ENCODE measurements around the gene DAAM1. TPM values are rescaled to one million over a fixed set of nuclear protein-coding genes. Genes with fewer than 3 reads are reported as not detected.

DAAM1 gene
- total RNA-seq, 1 experiment from 2014 or later = 30.4 TPM

DNA sequence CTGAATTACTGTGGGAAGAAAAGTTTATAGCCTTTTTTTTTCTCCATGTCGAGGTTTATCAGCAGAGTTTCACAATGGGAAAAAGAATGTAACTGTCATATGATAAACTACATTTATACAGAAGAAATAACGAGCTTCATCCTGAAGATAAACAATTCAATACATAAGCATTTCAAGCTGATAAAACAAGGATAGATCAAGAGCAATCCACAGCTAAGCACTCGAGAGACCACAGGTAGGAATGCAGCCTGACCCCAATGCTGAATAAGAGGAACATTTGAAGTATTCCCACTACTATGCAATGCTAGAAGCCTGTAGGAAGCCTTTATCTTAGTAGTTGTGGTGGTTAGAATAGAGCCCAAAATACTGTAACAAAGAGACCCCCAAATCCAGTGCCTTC, 32.6 kb upstream of the DAAM1 start:
- DNase-seq (ENCODE audit: low spot score) (no peak), ATAC-seq (no peak)
- TF ChIP-seq NR1H2 (CRISPR knock-in tag; IDR thresholded peaks at IDR 0.05) (no peak), NFYB (CRISPR knock-in tag; conservative IDR thresholded peaks at IDR 0.05; ENCODE audit: low read depth) (no peak), ATF1 (CRISPR knock-in tag; IDR thresholded peaks at IDR 0.05) (no peak), SMAD4 (CRISPR knock-in tag; IDR thresholded peaks at IDR 0.05) (no peak), PRRX2 (CRISPR knock-in tag; IDR thresholded peaks at IDR 0.05) (no peak), FOXP1 (CRISPR knock-in tag; IDR thresholded peaks at IDR 0.05; ENCODE audit: borderline replicate concordance) (no peak), ZNF219 (CRISPR knock-in tag; IDR thresholded peaks at IDR 0.05; ENCODE audit: borderline replicate concordance) (no peak)
- TF ChIP-seq, protein P1, sequence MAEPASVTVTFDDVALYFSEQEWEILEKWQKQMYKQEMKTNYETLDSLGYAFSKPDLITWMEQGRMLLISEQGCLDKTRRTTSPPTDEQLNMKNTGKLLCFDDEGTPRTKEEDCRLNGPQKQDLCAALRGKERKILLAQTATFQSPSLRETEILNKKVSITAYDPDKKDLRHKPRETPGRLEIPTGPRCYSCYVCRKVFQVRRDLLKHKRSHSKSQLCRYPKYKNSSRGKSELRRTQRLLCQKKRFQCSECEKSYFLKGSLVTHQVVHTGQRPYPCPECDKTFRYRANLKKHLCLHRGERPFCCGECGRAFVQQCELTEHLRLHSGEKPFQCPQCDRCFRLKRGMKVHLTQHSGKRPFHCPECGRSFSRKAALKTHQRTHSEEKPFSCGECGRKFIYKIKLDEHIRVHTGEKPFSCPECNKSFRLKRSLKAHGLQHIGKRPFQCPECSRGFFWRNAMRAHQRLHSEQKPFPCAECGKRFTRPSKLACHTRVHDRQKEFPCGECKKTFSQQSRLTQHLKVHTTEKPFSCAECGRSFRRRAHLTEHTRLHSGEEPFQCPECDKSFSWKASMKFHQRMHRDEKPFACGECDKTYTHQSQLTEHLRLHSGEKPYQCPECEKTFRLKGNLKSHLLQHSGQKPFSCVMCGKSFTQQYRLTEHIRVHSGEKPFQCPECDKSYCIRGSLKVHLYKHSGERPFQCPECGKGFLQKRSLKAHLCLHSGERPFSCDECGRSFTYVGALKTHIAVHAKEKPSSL (CRISPR knock-in tag; conservative IDR thresholded peaks at IDR 0.05) = no peak
- TF ChIP-seq, protein P2, sequence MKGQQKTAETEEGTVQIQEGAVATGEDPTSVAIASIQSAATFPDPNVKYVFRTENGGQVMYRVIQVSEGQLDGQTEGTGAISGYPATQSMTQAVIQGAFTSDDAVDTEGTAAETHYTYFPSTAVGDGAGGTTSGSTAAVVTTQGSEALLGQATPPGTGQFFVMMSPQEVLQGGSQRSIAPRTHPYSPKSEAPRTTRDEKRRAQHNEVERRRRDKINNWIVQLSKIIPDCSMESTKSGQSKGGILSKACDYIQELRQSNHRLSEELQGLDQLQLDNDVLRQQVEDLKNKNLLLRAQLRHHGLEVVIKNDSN (CRISPR knock-in tag; IDR thresholded peaks at IDR 0.05) = no peak
- CTCF ChIA-PET = no interaction called here
- peaks cover 11% of the 10 kb centered on the region for H3K4me1 Mint-ChIP-seq
- no peaks in the 10 kb centered on the region for H3K36me3 Mint-ChIP-seq
- H3K4me3 Mint-ChIP-seq = no peak overlapping the region
- no peaks in the 10 kb centered on the region for H3K27me3 Mint-ChIP-seq (ENCODE audit: low read depth)
- POLR2A ChIA-PET = no interaction called here
- no peak overlapping the region for H3K27ac Mint-ChIP-seq
- H3K9me3 Mint-ChIP-seq = peaks cover 8% of the 10 kb centered on the region; the same call in 1 of the 2 replicates

DNA sequence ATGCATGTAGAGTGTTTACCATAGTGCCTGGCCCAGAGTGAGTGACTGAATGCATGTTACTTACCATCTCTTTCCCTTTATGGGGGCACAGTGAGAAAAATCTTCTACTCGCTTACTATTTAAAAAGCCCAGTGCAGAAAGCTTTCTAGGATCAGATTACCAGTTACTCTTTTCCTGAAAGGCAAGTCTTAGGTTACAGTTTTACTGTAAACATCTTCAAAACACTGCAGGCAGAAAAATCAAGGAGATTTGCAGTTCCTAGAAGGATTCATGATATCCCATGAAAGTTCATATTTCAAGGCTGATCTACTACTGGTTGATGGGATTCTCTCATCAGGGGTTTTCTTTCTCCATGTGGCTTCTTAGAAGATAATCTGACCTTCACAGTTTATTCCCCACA, 29.3 kb upstream of the DAAM1 start:
- no peaks in the 10 kb centered on the region for H3K27me3 Mint-ChIP-seq (ENCODE audit: low read depth)
- TF ChIP-seq, protein P3, sequence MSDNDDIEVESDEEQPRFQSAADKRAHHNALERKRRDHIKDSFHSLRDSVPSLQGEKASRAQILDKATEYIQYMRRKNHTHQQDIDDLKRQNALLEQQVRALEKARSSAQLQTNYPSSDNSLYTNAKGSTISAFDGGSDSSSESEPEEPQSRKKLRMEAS (CRISPR knock-in tag; IDR thresholded peaks at IDR 0.05) = no peak
- no peak for TF ChIP-seq IRF2 (CRISPR knock-in tag; IDR thresholded peaks at IDR 0.05; ENCODE audit: borderline replicate concordance, low read depth)
- TF ChIP-seq, protein P4, sequence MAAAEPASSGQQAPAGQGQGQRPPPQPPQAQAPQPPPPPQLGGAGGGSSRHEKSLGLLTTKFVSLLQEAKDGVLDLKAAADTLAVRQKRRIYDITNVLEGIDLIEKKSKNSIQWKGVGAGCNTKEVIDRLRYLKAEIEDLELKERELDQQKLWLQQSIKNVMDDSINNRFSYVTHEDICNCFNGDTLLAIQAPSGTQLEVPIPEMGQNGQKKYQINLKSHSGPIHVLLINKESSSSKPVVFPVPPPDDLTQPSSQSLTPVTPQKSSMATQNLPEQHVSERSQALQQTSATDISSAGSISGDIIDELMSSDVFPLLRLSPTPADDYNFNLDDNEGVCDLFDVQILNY (CRISPR knock-in tag; IDR thresholded peaks at IDR 0.05) = no peak
- TF ChIP-seq JAZF1 (CRISPR knock-in tag; IDR thresholded peaks at IDR 0.05) = no peak
- TF ChIP-seq, protein P5, sequence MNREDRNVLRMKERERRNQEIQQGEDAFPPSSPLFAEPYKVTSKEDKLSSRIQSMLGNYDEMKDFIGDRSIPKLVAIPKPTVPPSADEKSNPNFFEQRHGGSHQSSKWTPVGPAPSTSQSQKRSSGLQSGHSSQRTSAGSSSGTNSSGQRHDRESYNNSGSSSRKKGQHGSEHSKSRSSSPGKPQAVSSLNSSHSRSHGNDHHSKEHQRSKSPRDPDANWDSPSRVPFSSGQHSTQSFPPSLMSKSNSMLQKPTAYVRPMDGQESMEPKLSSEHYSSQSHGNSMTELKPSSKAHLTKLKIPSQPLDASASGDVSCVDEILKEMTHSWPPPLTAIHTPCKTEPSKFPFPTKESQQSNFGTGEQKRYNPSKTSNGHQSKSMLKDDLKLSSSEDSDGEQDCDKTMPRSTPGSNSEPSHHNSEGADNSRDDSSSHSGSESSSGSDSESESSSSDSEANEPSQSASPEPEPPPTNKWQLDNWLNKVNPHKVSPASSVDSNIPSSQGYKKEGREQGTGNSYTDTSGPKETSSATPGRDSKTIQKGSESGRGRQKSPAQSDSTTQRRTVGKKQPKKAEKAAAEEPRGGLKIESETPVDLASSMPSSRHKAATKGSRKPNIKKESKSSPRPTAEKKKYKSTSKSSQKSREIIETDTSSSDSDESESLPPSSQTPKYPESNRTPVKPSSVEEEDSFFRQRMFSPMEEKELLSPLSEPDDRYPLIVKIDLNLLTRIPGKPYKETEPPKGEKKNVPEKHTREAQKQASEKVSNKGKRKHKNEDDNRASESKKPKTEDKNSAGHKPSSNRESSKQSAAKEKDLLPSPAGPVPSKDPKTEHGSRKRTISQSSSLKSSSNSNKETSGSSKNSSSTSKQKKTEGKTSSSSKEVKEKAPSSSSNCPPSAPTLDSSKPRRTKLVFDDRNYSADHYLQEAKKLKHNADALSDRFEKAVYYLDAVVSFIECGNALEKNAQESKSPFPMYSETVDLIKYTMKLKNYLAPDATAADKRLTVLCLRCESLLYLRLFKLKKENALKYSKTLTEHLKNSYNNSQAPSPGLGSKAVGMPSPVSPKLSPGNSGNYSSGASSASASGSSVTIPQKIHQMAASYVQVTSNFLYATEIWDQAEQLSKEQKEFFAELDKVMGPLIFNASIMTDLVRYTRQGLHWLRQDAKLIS (CRISPR knock-in tag; IDR thresholded peaks at IDR 0.05; ENCODE audit: borderline replicate concordance) = no peak
- TF ChIP-seq SMAD3 (CRISPR knock-in tag; IDR thresholded peaks at IDR 0.05; ENCODE audit: borderline replicate concordance) = no peak
- TF ChIP-seq GABPB1 (CRISPR knock-in tag; IDR thresholded peaks at IDR 0.05) = no peak
- no peak for TF ChIP-seq RELA (CRISPR knock-in tag; IDR thresholded peaks at IDR 0.05; ENCODE audit: borderline replicate concordance)
- no peak for TF ChIP-seq TP53 (CRISPR knock-in tag; IDR thresholded peaks at IDR 0.05)

More for the DNA sequence above, 29.3 kb upstream of the DAAM1 start:
- ChIA-PET POLR2A (no interaction called here), CTCF (no interaction called here)
- peaks cover 21% of the 10 kb centered on the region for H3K4me1 Mint-ChIP-seq
- no peak for DNase-seq (ENCODE audit: low spot score)
- H3K9me3 Mint-ChIP-seq = peaks cover 8% of the 10 kb centered on the region; the same call in 1 of the 2 replicates
- H3K27ac Mint-ChIP-seq = no peak overlapping the region
- ATAC-seq = no peak
- H3K4me3 Mint-ChIP-seq = no peak overlapping the region
- H3K36me3 Mint-ChIP-seq = no peaks in the 10 kb centered on the region
